ENCODE data around the gene ABLIM2. TPM values are rescaled to one million over a fixed set of nuclear protein-coding genes. Genes with fewer than 3 reads are reported as not detected.

The ABLIM2 gene
- total and polyA plus RNA-seq, 2 of the 4 experiments (the other 2 are of a cell fraction) = under 0.01 to 0.10 TPM

- Histone ChIP-seq H3K4me2 (ENCODE audit: low read depth, low read length) (no peak overlapping the region), H2AFZ (replicated peaks; ENCODE audit: low read length, poor library complexity) (no peak overlapping the region), H3K18ac (ENCODE audit: low read depth, low read length) (no peak overlapping the region), H3K9me3 (ENCODE audit: control insufficient read depth, insufficient read depth, low read length) (peaks cover 11% of the 10 kb centered on the region), H2AK9ac (replicated peaks; ENCODE audit: low read depth, low read length, poor library complexity) (no peak overlapping the region), H4K91ac (ENCODE audit: insufficient read depth, low read depth, low read length) (no peak overlapping the region), H2AK5ac (ENCODE audit: low read depth, low read length) (no peak overlapping the region), H3K27me3 (ENCODE audit: control insufficient read depth, insufficient read depth, low read length) (peaks cover 56% of the 10 kb centered on the region), H2BK120ac (ENCODE audit: low read depth, low read length) (no peak overlapping the region), H3K14ac (replicated peaks; ENCODE audit: low read depth, low read length) (no peak overlapping the region), H3K9me1 (ENCODE audit: insufficient read depth, low read length) (no peaks in the 10 kb centered on the region), H3K9ac (ENCODE audit: low read depth, low read length) (no peak overlapping the region), H3K79me1 (ENCODE audit: low read depth in 1 of 2, low read length in 2 of 2) (no peaks in the 10 kb centered on the region), H4K20me1 (ENCODE audit: insufficient read depth, low read length) (no peaks in the 10 kb centered on the region; the same call in 1 of the 2 replicates), H3K23ac (ENCODE audit: low read depth, low read length) (no peak overlapping the region), H3K27ac (ENCODE audit: insufficient read depth, low read length) (no peak overlapping the region), H3K4me1 (ENCODE audit: control insufficient read depth, insufficient read depth, low read length) (no peaks in the 10 kb centered on the region), H4K8ac (ENCODE audit: low read depth in 2 of 2, low read length in 2 of 2) (no peak overlapping the region), H2BK5ac (ENCODE audit: low read depth, low read length, poor library complexity, severe bottlenecking) (no peak overlapping the region), H4K5ac (ENCODE audit: low read depth, low read length) (no peak overlapping the region), H3K4ac (ENCODE audit: low read depth, low read length) (no peak overlapping the region), H3K4me3 (ENCODE audit: insufficient read depth, low read depth, low read length) (no peak overlapping the region), H3K36me3 (ENCODE audit: control insufficient read depth, insufficient read depth, low read length) (no peaks in the 10 kb centered on the region), H2BK20ac (ENCODE audit: low read depth, low read length) (no peak overlapping the region), H3K56ac (ENCODE audit: extremely low read depth, insufficient read depth, low read length) (no peak overlapping the region), H2BK15ac (ENCODE audit: low read depth, low read length) (no peak overlapping the region)
- ATAC-seq (ENCODE audit: low read depth) (no peak), DNase-seq (no peak)
- ChIA-PET CTCF (no interaction called here), POLR2A (ENCODE audit: unreplicated experiment) (no interaction called here)
- dilution Hi-C loops (cut with HindIII; ENCODE audit: low sequenced_read_pairs, unreplicated experiment) = no loop called here
- TF ChIP-seq CTCF (conservative IDR thresholded peaks at IDR 0.05; ENCODE audit: low read depth, low read length) (no peak), RFX5 (IDR thresholded peaks at IDR 0.05; ENCODE audit: low read depth, low read length) (no peak), FOS (IDR thresholded peaks at IDR 0.05; ENCODE audit: low read depth, low read length) (no peak), USF2 (IDR thresholded peaks at IDR 0.05; ENCODE audit: low read depth, low read length) (no peak), BHLHE40 (IDR thresholded peaks at IDR 0.05; ENCODE audit: low read depth, low read length) (no peak), MXI1 (IDR thresholded peaks at IDR 0.05; ENCODE audit: borderline replicate concordance, low read depth, low read length) (no peak), ELK1 (IDR thresholded peaks at IDR 0.05; ENCODE audit: borderline replicate concordance, low read depth, low read length) (no peak), CEBPB (IDR thresholded peaks at IDR 0.05; ENCODE audit: low read depth, low read length) (no peak), RAD21 (IDR thresholded peaks at IDR 0.05; ENCODE audit: low read length) (no peak), MAFK (IDR thresholded peaks at IDR 0.05; ENCODE audit: low read depth, low read length) (no peak), POLR2A (IDR thresholded peaks at IDR 0.05; ENCODE audit: low read depth, low read length) (no peak), SMC3 (IDR thresholded peaks at IDR 0.05; ENCODE audit: low read depth, low read length) (no peak), MAZ (IDR thresholded peaks at IDR 0.05; ENCODE audit: borderline replicate concordance, low read depth, low read length) (no peak), NFE2L2 (IDR thresholded peaks at IDR 0.05; ENCODE audit: low read depth, low read length) (no peak), CHD1 (IDR thresholded peaks at IDR 0.05; ENCODE audit: low read depth, low read length) (no peak), RCOR1 (IDR thresholded peaks at IDR 0.05; ENCODE audit: insufficient replicate concordance, low read length) (no peak)
- in situ Hi-C loops (cut with MboI; ENCODE audit: low sequenced_read_pairs) = no loop called here
- WGBS, 2 experiments (ENCODE audit: extremely low coverage in 2 of 2, insufficient read length in 1 of 2) = no CpG with 5 or more reads among the region's 2 CpGs
- intact Hi-C loops (cut with micrococcal nuclease) = no loop called here
- no TSS peak for BruUV-seq (replicated peaks)
These were observed 8.7 kb upstream of the ABLIM2 start for GRCh38 chr4:8167291-8167690.
